HFF-Myc (cell line): Measurements from ENCODE around the gene NCKAP5.

Experiments
- DNase-seq: peaks from one replicate; pipeline ENCODE4 v3.0.0-alpha.2; 2011; ENCODE audit warnings: low read depth; ENCODE audit errors: extremely low read depth
- H3K4me3 ChIP-seq: replicated peaks from 2 replicates; pipeline ENCODE4 v1.5.1; 2011; ENCODE audit warnings: low read depth, mild to moderate bottlenecking, control low read depth, low read length
- TF ChIP-seq, protein P1 (sequence below): IDR thresholded peaks from 2 replicates; pipeline ENCODE4 v1.5.1; 2012; ENCODE audit warnings: mild to moderate bottlenecking, low read depth, low read length, control low read depth; ENCODE audit errors: missing control alignments

The NCKAP5 gene

GRCh38 chr2:133262893-133263292, 305.4 kb downstream of the NCKAP5 start:
- TF ChIP-seq, protein P1, sequence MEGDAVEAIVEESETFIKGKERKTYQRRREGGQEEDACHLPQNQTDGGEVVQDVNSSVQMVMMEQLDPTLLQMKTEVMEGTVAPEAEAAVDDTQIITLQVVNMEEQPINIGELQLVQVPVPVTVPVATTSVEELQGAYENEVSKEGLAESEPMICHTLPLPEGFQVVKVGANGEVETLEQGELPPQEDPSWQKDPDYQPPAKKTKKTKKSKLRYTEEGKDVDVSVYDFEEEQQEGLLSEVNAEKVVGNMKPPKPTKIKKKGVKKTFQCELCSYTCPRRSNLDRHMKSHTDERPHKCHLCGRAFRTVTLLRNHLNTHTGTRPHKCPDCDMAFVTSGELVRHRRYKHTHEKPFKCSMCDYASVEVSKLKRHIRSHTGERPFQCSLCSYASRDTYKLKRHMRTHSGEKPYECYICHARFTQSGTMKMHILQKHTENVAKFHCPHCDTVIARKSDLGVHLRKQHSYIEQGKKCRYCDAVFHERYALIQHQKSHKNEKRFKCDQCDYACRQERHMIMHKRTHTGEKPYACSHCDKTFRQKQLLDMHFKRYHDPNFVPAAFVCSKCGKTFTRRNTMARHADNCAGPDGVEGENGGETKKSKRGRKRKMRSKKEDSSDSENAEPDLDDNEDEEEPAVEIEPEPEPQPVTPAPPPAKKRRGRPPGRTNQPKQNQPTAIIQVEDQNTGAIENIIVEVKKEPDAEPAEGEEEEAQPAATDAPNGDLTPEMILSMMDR, result no peak
- DNase-seq, result no peak
- no peak overlapping the region for H3K4me3 ChIP-seq

DNA sequence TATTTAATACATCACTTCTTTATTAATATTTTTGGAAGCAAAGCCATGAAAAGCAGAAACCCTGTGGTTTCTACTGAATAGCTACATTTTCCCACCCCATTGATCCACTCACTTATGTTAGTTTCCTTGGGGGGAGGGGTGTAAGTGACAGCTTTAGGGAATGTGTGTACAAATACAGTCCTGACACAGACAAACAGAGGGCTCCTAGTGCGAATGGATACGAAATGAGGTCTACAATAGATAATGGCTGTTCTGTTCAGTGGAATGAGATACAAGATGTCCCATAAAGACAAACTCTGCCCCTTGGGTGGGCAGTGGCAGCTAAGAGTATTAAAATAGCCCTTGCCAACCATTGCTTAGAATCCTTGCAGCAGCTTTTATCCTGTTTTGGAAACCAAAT, 312.9 kb downstream of the NCKAP5 start:
- TF ChIP-seq, protein P1, result no peak
- DNase-seq, result no peak
- H3K4me3 ChIP-seq, result no peak overlapping the region

DNA sequence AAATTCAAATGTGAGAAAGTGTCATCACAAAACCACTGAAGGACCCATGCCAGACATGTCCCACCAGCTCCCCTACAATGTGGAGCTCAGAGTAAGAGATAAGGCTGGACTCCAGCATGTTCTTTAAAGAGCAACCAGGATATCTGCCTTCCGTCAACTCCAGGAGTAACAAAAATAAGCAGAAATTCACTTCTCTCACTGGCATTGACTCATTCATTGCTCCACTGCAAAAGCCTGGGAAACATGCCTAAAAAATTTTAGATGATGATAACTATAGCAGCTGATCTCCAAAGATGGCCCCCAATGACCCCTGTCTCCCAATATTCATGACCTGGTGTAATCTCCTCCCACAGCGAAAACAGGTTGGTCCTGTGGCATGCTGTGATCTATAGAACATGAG, 314.5 kb downstream of the NCKAP5 start:
- TF ChIP-seq, protein P1, result no peak
- no peak for DNase-seq
- H3K4me3 ChIP-seq, result no peak overlapping the region

DNA sequence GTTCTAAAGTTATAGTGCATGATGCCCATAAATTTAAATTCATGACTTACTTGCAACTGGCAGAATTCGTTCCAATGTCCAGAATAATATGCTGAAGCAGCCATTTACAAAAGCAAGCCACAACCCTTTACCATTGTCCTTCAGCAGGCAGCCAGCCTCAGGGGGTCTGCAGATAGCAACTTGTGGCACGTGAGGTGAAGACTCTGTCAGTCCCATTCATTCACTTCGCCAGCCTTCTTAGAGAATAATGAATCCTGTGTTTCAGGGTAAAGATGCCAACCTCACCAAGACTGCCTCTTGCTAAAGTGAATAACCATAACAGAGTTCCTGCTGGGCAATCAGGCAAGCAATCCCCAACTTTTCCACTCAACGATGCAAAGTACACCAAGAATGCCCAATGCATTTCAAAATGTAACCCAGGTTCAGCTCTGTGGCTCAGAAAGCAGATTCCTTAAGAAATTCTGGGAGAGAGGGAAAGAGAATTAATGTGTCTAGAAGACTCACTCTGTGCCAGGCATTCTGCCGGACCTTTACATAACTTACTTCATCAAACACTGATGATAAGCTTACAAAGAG, 315.4 kb downstream of the NCKAP5 start:
- DNase-seq, result no peak
- TF ChIP-seq, protein P1, result no peak
- H3K4me3 ChIP-seq, result no peak overlapping the region

GRCh38 chr2:133249362-133249761, 318.9 kb downstream of the NCKAP5 start:
- no peak for DNase-seq
- TF ChIP-seq, protein P1, result no peak
- H3K4me3 ChIP-seq, result no peak overlapping the region

DNA sequence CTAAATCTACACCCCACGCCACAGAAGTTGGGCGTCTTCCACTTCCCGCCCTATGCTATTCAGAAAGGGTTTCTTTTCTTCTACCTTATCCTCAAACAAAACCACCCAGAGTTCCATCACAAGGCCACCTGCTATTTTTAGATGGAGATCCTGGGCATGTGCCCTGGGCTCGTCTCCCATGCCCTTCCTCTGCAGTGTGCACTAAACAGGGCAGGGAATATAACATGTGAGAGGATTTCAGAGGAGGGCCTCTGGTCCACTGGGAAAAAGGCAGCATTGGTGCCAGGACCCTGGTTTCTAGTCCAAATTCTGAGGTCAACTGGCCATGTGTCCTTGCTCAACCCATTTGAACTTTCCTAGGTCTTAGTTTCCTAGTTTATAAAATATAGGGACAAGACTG, 320.0 kb downstream of the NCKAP5 start:
- no peak for DNase-seq
- TF ChIP-seq, protein P1, result no peak

DNA sequence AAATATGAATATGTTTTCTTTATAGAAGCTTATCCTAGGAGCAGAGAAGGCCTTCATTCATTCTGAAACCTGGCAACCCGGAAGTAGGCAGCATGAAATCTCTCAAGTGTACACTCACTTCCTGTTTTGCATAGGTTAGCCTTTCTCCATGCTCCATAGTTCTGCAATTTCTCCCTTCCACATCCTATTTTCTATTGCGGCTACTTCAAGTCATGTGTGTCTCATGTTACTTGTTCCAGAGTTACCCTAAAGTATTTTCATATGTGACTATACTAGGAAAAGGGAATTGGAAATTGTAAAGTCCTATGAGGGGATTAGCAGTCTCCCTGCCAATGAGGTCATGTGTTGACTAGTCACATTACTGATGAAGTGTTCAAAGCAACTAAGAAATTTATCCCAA, 320.6 kb downstream of the NCKAP5 start:
- TF ChIP-seq, protein P1, result no peak
- no peak overlapping the region for H3K4me3 ChIP-seq
- no peak for DNase-seq

More for the DNA sequence above, 320.0 kb downstream of the NCKAP5 start:
- H3K4me3 ChIP-seq, result no peak overlapping the region
